Activated B cell treated with CpG ODN at 0.5 μM for 24 hours (primary cell): ENCODE data around the gene IL10RA. TPM values are rescaled to one million over a fixed set of nuclear protein-coding genes. Genes with fewer than 3 reads are reported as not detected.

ENCODE experiments used
- ATAC-seq: fragments of 200-7000 bp; cut with Tn5 transposase; one replicate; pipeline ENCODE4 v1.10.0; 2021; ENCODE audit warnings: low read depth, mild to moderate bottlenecking, moderate library complexity
- CTCF ChIA-PET: fragments of 350-600 bp; sonication (Branson Sonifier 250); formaldehyde crosslinking; loops from one replicate; lab custom pipeline; 2021; ENCODE audit warnings: antibody characterized with exemption; lab: Charles Lee
- POLR2A ChIA-PET: fragments of 350-600 bp; sonication (Branson Sonifier 250); formaldehyde crosslinking; loops from one replicate; lab custom pipeline; 2021; ENCODE audit warnings: antibody characterized with exemption; lab: Charles Lee
- DNase-seq: peaks from one replicate; pipeline ENCODE4 v3.0.0; 2022
- H3K27ac Mint-ChIP-seq: one replicate; pipeline ENCODE4 v1.8.0; 2020; ENCODE audit warnings: mixed read lengths
- H3K27me3 Mint-ChIP-seq: one replicate; pipeline ENCODE4 v1.8.0; 2021; ENCODE audit warnings: mixed read lengths
- H3K36me3 Mint-ChIP-seq: one replicate; pipeline ENCODE4 v1.8.0; 2021; ENCODE audit warnings: low read depth, mixed read lengths
- H3K4me1 Mint-ChIP-seq: one replicate; pipeline ENCODE4 v1.8.0; 2021; ENCODE audit warnings: mixed read lengths
- H3K4me3 Mint-ChIP-seq: one replicate; pipeline ENCODE4 v1.8.0; 2020; ENCODE audit warnings: mild to moderate bottlenecking, mixed read lengths
- H3K9me3 Mint-ChIP-seq: one replicate; pipeline ENCODE4 v1.8.0; 2020; ENCODE audit warnings: mixed read lengths
- CTCF ChIP-seq: fragments of 200-600 bp; IDR thresholded peaks from one replicate; pipeline ENCODE4 v1.8.0; 2022; ENCODE audit warnings: antibody characterized with exemption, mild to moderate bottlenecking
- intact Hi-C: fragments of 100-400 bp; cut with micrococcal nuclease; formaldehyde crosslinking; loops from one replicate; pipeline ENCODE4 v1.15.1; 2024
- total RNA-seq: library from RNA; stranded (reverse); gene quantifications from 2 replicates; pipeline ENCODE4 v1.2.3, GENCODE V29; 2022

The IL10RA gene
- 303 and 350 TPM in 2 replicates for total RNA-seq

GRCh38 chr11:117985953-117986887 lies at the start of gene IL10RA:
TSS of gene IL10RA (plus strand) at chr11:117986394. CDS start at chr11:117986468, 74 bp downstream.
- no peak for TF ChIP-seq CTCF
- ATAC-seq (peak; percentile 89), DNase-seq (peak; percentile 93)
- CTCF ChIA-PET = interaction anchor here (1.1 to 5.7 kb wide), 12 partner anchors 11 to 178 kb away, joined by 3 to 47 read pairs (median 6); no protein-coding TSS in a partner anchor
- intact Hi-C loops = loop anchor here (1.0 kb wide), 5 partner anchors 12 to 171 kb away; no protein-coding TSS in a partner anchor
- Mint-ChIP-seq H3K27ac (peak within 1 kb of the TSS; percentile 96), H3K4me1 (peaks cover 89% of the 10 kb centered on the region), H3K27me3 (no peaks in the 10 kb centered on the region), H3K4me3 (peak within 1 kb of the TSS; percentile 90), H3K9me3 (no peaks in the 10 kb centered on the region), H3K36me3 (peaks cover 64% of the 10 kb centered on the region)
- POLR2A ChIA-PET = interaction anchor here (0.6 to 41.6 kb wide), 22 partner anchors 9 to 958 kb away, joined by 3 to 1422 read pairs (median 6); no protein-coding TSS in a partner anchor

- Mint-ChIP-seq H3K9me3 (no peaks in the 10 kb centered on the region), H3K4me3 (no peak overlapping the region), H3K4me1 (peaks cover 2% of the 10 kb centered on the region), H3K36me3 (no peaks in the 10 kb centered on the region), H3K27ac (no peak overlapping the region), H3K27me3 (no peaks in the 10 kb centered on the region)
- no peak for ATAC-seq
- CTCF ChIA-PET = interaction anchor here (0.7 to 3.6 kb wide), 2 partner anchors 10 to 489 kb away, joined by 4 to 13 read pairs; no protein-coding TSS in a partner anchor
- TF ChIP-seq CTCF = no peak
- intact Hi-C loops = no loop called here
- no peak for DNase-seq
- POLR2A ChIA-PET = interaction anchor here (1.5 kb wide), 1 partner anchor 43 kb away, joined by 4 read pairs; no protein-coding TSS in a partner anchor
Observed at GRCh38 chr11:117936973-117937372, 49.2 kb upstream of the IL10RA start.

- POLR2A ChIA-PET = no interaction called here
- CTCF ChIA-PET = no interaction called here
Observed at GRCh38 chr11:117940736-117941135, 45.5 kb upstream of the IL10RA start.

GRCh38 chr11:117941163-117941707 lies 45.0 kb upstream of the IL10RA start:
- peaks cover 13% of the 10 kb centered on the region for H3K4me1 Mint-ChIP-seq

More at GRCh38 chr11:117940736-117941135, 45.5 kb upstream of the IL10RA start:
- TF ChIP-seq CTCF = no peak
- DNase-seq = no peak
- peaks cover 13% of the 10 kb centered on the region for H3K4me1 Mint-ChIP-seq
- H3K27me3 Mint-ChIP-seq = peaks cover 2% of the 10 kb centered on the region
- no peaks in the 10 kb centered on the region for H3K9me3 Mint-ChIP-seq
- no peak for ATAC-seq
- intact Hi-C loops = no loop called here
- H3K27ac Mint-ChIP-seq = no peak overlapping the region
- no peak overlapping the region for H3K4me3 Mint-ChIP-seq
- H3K36me3 Mint-ChIP-seq = no peaks in the 10 kb centered on the region

More at GRCh38 chr11:117941163-117941707, 45.0 kb upstream of the IL10RA start:
- no peak for DNase-seq
- ChIA-PET POLR2A (no interaction called here), CTCF (interaction anchor here (2.2 kb wide), 1 partner anchor 133 kb away, joined by 8 read pairs; no protein-coding TSS in a partner anchor)
- no peak for TF ChIP-seq CTCF
- intact Hi-C loops = no loop called here
- Mint-ChIP-seq H3K36me3 (no peaks in the 10 kb centered on the region), H3K27ac (no peak overlapping the region), H3K27me3 (peaks cover 2% of the 10 kb centered on the region), H3K4me3 (no peak overlapping the region), H3K9me3 (no peaks in the 10 kb centered on the region)
- ATAC-seq = no peak
